ENCODE measurements around the gene STAC. TPM values are rescaled to one million over a fixed set of nuclear protein-coding genes. Genes with fewer than 3 reads are reported as not detected.

Gene STAC
- total RNA-seq, 1 donor from 2014 or later: 0.09 TPM

GRCh38 chr3:36365829-36366228, 14.5 kb upstream of the STAC start:
- Mint-ChIP-seq H3K27ac (no peak overlapping the region), H3K36me3 (ENCODE audit: low read depth) (no peaks in the 10 kb centered on the region), H3K4me1 (no peaks in the 10 kb centered on the region), H3K9me3 (no peaks in the 10 kb centered on the region), H3K4me3 (no peak overlapping the region), H3K27me3 (no peaks in the 10 kb centered on the region)
- no peak for TF ChIP-seq CTCF (IDR thresholded peaks at IDR 0.05)
- ATAC-seq (ENCODE audit: low read depth) (no peak), DNase-seq (no peak)
- intact Hi-C loops (cut with micrococcal nuclease): no loop called here
- CTCF ChIA-PET: no interaction called here
- POLR2A ChIA-PET: no interaction called here

GRCh38 chr3:36366308-36366707, 14.0 kb upstream of the STAC start:
- Mint-ChIP-seq H3K27me3 (no peaks in the 10 kb centered on the region), H3K9me3 (no peaks in the 10 kb centered on the region), H3K4me1 (no peaks in the 10 kb centered on the region), H3K4me3 (no peak overlapping the region), H3K36me3 (ENCODE audit: low read depth) (no peaks in the 10 kb centered on the region), H3K27ac (no peak overlapping the region)
- ChIA-PET POLR2A (no interaction called here), CTCF (no interaction called here)
- DNase-seq: no peak
- no peak for ATAC-seq (ENCODE audit: low read depth)
- no peak for TF ChIP-seq CTCF (IDR thresholded peaks at IDR 0.05)
- intact Hi-C loops (cut with micrococcal nuclease): no loop called here

GRCh38 chr3:36367912-36368573, 12.3 kb upstream of the STAC start:
- Mint-ChIP-seq H3K36me3 (ENCODE audit: low read depth) (no peaks in the 10 kb centered on the region), H3K4me1 (no peaks in the 10 kb centered on the region), H3K27ac (no peak overlapping the region), H3K9me3 (no peaks in the 10 kb centered on the region), H3K4me3 (no peak overlapping the region), H3K27me3 (no peaks in the 10 kb centered on the region)
- intact Hi-C loops (cut with micrococcal nuclease): no loop called here
- no peak for DNase-seq
- ChIA-PET CTCF (no interaction called here), POLR2A (no interaction called here)
- no peak for TF ChIP-seq CTCF (IDR thresholded peaks at IDR 0.05)
- ATAC-seq (ENCODE audit: low read depth): no peak

- H3K4me1 Mint-ChIP-seq: no peaks in the 10 kb centered on the region
- DNase-seq (no peak), ATAC-seq (ENCODE audit: low read depth) (no peak)
- H3K27me3 Mint-ChIP-seq: peaks cover 3% of the 10 kb centered on the region
- H3K9me3 Mint-ChIP-seq: no peaks in the 10 kb centered on the region
- POLR2A ChIA-PET: no interaction called here
- no peaks in the 10 kb centered on the region for H3K36me3 Mint-ChIP-seq (ENCODE audit: low read depth)
- H3K27ac Mint-ChIP-seq: no peak overlapping the region
- no peak overlapping the region for H3K4me3 Mint-ChIP-seq
- intact Hi-C loops (cut with micrococcal nuclease): no loop called here
- TF ChIP-seq CTCF (IDR thresholded peaks at IDR 0.05): no peak
- CTCF ChIA-PET: no interaction called here
Measured at GRCh38 chr3:36372534-36372935, 7.8 kb upstream of the STAC start.

GRCh38 chr3:36373084-36373483, 7.2 kb upstream of the STAC start:
- Mint-ChIP-seq H3K36me3 (ENCODE audit: low read depth) (no peaks in the 10 kb centered on the region), H3K27me3 (peaks cover 6% of the 10 kb centered on the region), H3K4me1 (no peaks in the 10 kb centered on the region), H3K4me3 (no peak overlapping the region), H3K27ac (no peak overlapping the region), H3K9me3 (no peaks in the 10 kb centered on the region)
- ChIA-PET POLR2A (no interaction called here), CTCF (no interaction called here)
- DNase-seq (no peak), ATAC-seq (ENCODE audit: low read depth) (no peak)
- TF ChIP-seq CTCF (IDR thresholded peaks at IDR 0.05): no peak
- intact Hi-C loops (cut with micrococcal nuclease): no loop called here
